NCI-H2227 treated with DMSO at 0.1 percent for 48 hours (cell line): Measurements from ENCODE around the gene PPM1K.

Source experiments
- DNase-seq: peaks from one replicate; lab custom pipeline; 2025; lab: John Stamatoyannopoulos, UW

The PPM1K gene

DNA sequence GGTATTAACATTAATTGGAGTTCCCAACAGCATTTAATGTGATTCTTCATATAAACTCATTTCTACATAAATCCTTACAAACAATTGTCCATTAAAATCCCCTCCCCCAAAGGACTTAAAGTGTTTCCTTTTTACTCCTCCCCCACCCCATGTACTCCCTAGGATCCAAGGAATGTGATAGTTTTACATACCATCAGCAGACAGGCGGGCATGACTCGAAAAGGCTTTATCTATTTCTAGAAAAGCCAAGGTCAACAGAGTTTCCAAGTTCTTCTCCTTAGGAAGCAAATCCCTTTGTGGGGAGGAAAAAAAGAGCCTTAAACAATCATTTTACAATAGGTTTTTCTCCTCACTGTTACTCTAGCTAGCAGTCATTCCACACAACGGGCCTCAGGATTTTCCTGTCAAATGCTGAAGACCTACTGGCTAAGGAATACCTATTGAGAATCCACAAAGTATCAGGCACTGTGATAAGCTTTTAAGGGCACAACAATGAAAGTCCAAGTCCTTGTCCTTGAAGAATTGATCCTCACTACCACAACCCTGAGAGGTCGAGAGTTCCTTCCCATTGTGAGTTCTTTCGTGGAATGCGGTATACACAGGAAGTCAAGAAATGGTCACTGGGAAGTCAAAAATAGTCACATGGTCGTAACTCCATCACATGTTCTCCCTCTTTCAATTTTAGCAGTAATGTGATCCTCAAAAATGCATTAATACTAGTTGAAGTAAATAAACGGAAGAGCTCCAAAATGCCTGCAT lies 7.2 kb downstream of the PPM1K start:
- DNase-seq: no peak

DNA sequence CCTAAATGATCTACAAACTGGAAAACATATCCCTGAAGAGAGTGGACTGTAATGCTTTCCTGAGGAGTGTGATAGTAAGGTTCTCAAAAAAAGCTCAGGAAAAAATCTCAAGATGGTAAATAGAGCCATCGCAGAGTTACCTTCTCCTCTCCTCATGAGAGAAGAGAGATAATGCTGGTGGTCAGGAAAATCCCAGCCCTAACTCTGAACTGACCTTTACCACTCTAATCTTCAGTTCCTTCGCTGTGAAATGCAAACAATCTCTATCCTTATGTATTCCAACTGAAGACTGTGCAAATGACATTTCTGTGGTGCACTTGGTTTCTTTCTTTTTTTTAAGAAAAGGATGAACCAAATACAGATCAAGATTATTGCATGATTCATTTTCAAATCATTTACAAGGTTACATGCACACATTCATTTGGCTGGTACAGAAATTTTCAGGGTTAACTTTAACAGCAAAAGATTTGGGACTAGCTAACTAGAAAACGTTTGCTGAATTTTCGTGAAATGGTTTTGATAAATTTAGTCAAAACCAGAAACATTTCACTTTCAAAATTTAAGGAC lies 8.3 kb downstream of the PPM1K start:
- no peak for DNase-seq

DNA sequence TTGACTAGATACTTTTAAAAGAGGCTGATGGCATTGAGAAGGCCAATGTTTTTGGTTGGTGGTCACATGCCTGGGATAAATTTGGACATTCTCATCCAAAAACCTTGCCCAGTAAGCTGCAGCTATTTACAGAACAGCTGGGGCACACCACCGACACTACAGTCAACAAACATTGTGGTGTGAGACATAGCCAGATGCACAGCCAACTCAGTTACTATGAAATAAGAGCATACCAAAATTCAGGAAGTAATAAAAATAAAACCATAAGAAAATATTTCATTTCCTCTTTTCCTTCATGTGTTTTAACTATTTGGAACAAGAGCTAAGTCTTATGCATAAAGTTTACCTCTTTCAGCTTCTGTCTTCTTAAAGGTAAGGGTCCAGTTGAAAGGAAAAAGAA lies 8.8 kb downstream of the PPM1K start:
- DNase-seq: no peak

DNA sequence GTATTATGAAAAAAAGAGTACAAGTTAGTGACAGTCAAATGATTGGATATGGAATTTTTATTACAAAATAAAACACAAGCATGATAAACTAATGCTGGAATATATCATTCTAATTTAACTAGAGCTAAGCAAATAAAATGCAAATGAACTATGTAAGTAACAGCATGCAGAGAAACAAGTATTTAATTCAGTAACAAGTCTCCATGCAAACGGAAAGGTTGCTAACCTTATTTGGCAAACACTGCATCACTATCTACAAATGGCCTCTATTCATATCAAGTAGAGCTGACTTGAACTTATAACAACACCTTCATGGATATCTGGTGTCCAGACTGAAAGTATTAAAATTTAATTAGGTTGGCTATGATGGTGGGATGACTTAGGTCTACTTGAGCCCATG lies 15.4 kb downstream of the PPM1K start:
- no peak for DNase-seq

DNA sequence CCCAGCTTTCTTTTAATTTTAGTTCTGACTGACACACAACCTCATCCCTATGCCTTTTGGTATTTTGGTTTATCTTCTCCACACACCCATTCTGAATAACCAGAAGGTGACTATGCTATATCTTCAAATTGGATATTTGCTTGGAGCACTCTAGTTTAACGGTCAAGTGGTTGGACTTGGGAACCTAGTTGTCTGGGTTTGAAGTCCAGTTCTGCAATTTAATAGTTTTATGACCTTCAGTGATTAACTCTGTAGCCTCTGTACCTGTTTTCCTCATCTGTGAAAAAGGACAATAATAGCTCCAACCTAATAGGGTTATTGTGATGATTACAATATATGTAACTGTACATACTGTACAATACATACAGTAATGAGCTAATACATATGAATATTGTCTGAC lies 20.0 kb downstream of the PPM1K start:
- DNase-seq: no peak

DNA sequence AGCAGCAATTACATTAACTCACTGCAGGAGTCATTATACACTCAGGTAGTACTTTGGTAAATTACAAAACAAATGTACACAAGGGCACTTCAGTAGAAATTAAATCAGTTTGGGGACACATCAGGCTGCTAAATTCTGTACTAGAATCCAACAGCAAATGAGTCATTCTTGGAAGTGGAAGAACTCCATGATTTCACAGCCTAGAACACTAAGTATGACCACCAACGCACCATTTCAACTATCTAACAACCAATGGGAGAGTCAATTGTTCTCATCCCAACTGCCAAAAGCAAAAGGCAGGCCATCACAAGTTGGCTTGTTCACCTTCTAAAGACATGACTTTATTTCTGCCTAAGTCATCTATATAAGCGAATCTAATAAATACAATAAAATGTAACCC lies 26.6 kb downstream of the PPM1K start:
- DNase-seq: no peak

DNA sequence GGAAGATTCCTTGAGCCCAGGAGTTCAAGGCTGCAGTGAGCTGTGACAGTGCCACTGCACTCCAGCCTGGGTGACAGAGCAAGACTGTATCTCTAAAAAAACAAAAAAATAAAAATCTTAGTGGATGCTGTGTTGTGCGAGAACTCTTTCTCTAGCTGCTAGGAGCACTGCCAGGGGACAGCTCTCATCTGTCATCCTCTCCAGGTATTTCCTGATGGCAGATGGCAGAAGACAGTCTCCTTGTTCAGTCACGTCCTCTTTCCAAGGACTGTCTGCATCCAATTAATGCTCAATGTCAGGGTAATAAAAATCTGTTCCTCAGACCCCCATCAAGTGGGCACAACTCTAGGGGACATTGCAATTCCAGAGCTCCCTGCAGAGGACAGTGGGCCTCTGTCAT lies 29.2 kb downstream of the PPM1K start:
- no peak for DNase-seq

DNA sequence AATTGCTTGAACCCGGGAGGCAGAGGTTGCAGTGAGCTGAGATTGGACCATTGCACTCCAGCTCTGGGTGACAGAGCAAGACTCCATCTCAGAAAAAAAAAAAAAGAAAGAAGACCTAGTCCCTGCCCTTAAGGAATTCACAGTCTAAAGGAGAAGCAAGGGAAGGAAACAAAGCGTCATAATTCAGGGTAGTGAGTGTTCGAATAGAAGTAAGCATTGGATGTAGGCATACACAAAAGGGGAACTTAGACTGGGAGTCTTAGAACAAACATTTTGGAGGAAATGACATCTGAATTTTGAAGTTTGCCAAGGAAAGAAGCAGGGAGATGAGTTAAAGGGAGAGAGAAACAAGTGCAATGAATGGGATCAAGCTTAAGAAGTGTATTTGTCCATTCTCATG lies 32.4 kb downstream of the PPM1K start:
- DNase-seq: no peak

GRCh38 chr4:88247148-88247547 lies 37.2 kb downstream of the PPM1K start:
- DNase-seq: no peak

DNA sequence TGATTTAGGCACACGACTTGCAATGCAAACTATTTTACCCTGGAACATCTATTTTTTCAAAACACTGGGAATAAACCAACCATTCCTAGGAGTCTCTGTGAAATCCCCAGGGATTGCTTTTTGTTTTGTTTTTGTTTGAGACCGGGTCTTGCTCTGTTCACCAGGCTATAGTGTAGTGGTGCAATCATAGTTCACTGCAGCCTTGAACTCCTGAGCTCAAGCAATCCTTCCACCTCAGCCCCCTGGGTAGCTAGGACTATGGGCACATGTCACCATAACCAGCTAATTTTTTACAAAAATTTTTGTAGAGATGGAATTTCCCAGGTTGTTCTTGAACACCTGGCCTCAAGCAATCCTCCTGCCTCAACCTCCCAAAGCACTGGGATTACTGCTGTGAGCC lies 37.8 kb downstream of the PPM1K start:
- no peak for DNase-seq

GRCh38 chr4:88244816-88245579 lies 39.4 kb downstream of the PPM1K start:
- DNase-seq: no peak

- no peak for DNase-seq
These were observed 40.3 kb downstream of the PPM1K start for GRCh38 chr4:88244056-88244455.

- DNase-seq: no peak
These were observed 42.2 kb downstream of the PPM1K start for GRCh38 chr4:88242144-88242543.

- no peak for DNase-seq
These were observed 44.1 kb downstream of the PPM1K start for GRCh38 chr4:88240297-88240714.

DNA sequence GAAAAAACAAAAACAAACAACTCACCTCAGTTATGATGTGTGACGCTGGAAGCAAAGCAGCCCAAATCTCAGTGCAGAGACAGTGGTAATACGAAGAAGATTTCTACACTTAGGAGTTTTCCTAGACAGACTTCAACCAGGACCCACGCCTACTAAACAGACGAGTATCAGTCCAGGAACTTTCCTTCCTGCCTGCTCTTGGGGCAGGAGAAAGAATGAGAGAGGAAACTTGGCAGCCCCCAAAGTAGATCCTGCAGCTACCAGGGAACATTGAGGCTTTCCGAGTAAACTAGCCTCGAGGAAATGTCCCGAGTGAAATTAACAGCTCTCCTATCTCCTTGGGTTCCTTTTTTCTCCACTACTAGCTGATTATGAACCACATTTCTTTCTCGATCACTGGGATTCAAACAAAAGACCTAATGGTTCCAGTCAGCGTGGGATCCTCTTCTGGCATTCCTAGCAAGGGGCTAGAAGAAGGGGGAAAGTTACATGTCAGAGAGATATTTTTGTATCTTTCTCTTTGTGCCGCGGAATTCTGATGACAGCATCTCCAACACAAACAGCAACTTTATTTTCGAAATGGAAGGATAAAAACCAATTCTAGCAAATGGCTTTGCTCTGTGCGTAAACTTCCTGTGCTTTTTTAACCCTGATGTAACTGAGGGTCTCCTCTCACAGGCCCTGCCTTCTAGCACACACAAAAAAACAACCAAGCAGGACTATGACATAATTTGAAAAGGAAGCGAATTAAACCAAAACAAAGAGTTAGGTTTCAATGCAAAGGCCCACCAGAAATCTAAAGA lies 53.2 kb downstream of the PPM1K start:
- no peak for DNase-seq

- DNase-seq: no peak
These were observed 53.9 kb downstream of the PPM1K start for GRCh38 chr4:88230461-88230891.

- no peak for DNase-seq
These were observed 56.6 kb downstream of the PPM1K start for GRCh38 chr4:88227734-88228133.

DNA sequence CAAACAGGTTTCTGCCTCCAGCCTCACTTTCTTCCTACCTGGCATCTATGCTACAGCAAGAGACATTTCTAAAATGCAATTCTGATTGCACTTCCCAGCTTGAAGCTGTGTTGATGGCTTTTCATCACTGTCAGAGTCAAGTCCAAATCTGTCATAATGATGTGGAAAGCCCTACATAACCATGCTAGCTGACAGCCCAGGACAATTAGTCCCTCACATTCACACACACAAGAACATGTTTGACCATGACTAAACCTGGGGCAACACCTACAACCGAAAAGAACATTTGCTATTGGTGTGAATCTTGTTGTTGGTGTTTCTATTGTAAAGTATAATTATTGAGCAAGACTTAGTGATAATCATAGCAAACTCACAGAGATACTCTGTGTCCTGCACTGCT lies 58.2 kb downstream of the PPM1K start:
- no peak for DNase-seq

GRCh38 chr4:88225232-88226105 lies 58.9 kb downstream of the PPM1K start:
- DNase-seq: no peak

- no peak for DNase-seq
These were observed 60.8 kb downstream of the PPM1K start for GRCh38 chr4:88223516-88223915.

GRCh38 chr4:88219099-88219498 lies 65.3 kb downstream of the PPM1K start:
- peak; percentile 38 for DNase-seq
